ENCODE measurements around the gene CHST11.

The CHST11 gene

DNA sequence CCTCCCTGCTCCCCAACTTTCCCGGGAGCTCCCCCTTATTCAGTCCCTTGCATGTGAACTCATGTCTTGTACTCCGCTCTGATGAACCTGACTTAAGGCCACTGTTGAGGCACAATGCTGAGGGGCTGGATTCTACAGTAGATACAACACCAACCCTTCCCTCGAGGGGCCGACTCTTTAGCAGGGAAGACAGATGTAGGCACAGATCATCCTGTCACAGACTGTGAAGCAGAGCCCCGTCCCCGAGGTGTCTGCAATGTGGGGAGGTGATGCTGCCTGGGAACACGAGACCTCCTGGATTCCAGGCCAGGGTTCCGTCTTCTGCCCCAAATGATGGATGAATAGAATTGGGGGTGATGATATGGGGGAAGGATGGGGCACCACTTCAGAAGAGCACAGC, 175.1 kb downstream of the CHST11 start:
- Histone ChIP-seq H3K9ac (ENCODE audit: low read length) (no peak overlapping the region), H3K27me3 (ENCODE audit: low read length) (no peaks in the 10 kb centered on the region), H3K9me2 (replicated peaks; ENCODE audit: insufficient read depth, low read length) (no peaks in the 10 kb centered on the region), H3F3A (ENCODE audit: insufficient read depth) (no peaks in the 10 kb centered on the region), H3K9me3 (ENCODE audit: insufficient read depth, low read length) (no peaks in the 10 kb centered on the region), H3K4me2 (ENCODE audit: low read depth, low read length, poor library complexity, severe bottlenecking) (no peak overlapping the region), H4K20me1 (ENCODE audit: low read depth, low read length) (no peaks in the 10 kb centered on the region), H3K27ac (ENCODE audit: low read depth, low read length) (no peak overlapping the region), H2AFZ (ENCODE audit: low read depth, low read length, severe bottlenecking) (no peak overlapping the region), H3K36me3 (ENCODE audit: low read length) (no peaks in the 10 kb centered on the region), H3K79me2 (ENCODE audit: insufficient read depth, low read length) (no peaks in the 10 kb centered on the region), H3K4me3 (ENCODE audit: insufficient read depth, low read length, poor library complexity, severe bottlenecking) (no peak overlapping the region)
- TF ChIP-seq, protein P1, sequence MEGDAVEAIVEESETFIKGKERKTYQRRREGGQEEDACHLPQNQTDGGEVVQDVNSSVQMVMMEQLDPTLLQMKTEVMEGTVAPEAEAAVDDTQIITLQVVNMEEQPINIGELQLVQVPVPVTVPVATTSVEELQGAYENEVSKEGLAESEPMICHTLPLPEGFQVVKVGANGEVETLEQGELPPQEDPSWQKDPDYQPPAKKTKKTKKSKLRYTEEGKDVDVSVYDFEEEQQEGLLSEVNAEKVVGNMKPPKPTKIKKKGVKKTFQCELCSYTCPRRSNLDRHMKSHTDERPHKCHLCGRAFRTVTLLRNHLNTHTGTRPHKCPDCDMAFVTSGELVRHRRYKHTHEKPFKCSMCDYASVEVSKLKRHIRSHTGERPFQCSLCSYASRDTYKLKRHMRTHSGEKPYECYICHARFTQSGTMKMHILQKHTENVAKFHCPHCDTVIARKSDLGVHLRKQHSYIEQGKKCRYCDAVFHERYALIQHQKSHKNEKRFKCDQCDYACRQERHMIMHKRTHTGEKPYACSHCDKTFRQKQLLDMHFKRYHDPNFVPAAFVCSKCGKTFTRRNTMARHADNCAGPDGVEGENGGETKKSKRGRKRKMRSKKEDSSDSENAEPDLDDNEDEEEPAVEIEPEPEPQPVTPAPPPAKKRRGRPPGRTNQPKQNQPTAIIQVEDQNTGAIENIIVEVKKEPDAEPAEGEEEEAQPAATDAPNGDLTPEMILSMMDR (IDR thresholded peaks at IDR 0.05; ENCODE audit: insufficient read depth, low read length, poor library complexity, severe bottlenecking), result no peak
- no peak for TF ChIP-seq EZH2phosphoT487 (conservative IDR thresholded peaks at IDR 0.05; ENCODE audit: low read length)

DNA sequence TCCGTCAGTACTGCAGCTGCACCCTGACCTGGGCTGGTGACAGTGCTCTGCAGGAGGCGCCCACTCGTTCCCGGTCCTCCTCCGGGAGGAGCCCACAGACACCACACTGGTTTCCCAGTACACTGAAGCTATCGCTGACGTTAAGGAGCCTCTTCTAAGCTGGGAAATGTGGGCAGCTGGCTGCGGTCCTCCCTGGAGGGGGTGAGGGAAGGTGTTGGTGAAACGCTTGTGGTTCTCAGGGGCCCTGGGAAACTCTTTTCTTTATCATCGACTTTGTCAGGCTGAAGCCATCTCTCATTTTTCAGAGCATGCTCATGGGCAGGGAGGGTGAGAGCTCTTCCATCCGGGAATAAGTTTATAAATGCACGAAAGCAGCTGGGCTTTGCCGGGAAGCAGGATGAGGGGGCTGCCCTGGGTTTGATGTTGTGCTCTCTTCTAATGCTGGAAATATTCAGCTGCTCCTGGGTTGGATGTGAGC, 176.0 kb downstream of the CHST11 start:
- Histone ChIP-seq H3K27me3 (ENCODE audit: low read length) (no peaks in the 10 kb centered on the region), H3K27ac (ENCODE audit: low read depth, low read length) (no peak overlapping the region), H3K9ac (ENCODE audit: low read length) (no peak overlapping the region), H3K9me2 (replicated peaks; ENCODE audit: insufficient read depth, low read length) (no peaks in the 10 kb centered on the region), H3K4me2 (ENCODE audit: low read depth, low read length, poor library complexity, severe bottlenecking) (no peak overlapping the region), H3K36me3 (ENCODE audit: low read length) (no peaks in the 10 kb centered on the region), H4K20me1 (ENCODE audit: low read depth, low read length) (no peaks in the 10 kb centered on the region), H2AFZ (ENCODE audit: low read depth, low read length, severe bottlenecking) (no peak overlapping the region), H3K79me2 (ENCODE audit: insufficient read depth, low read length) (no peaks in the 10 kb centered on the region), H3K4me3 (ENCODE audit: insufficient read depth, low read length, poor library complexity, severe bottlenecking) (no peak overlapping the region), H3K9me3 (ENCODE audit: insufficient read depth, low read length) (no peaks in the 10 kb centered on the region), H3F3A (ENCODE audit: insufficient read depth) (no peaks in the 10 kb centered on the region)
- TF ChIP-seq EZH2phosphoT487 (conservative IDR thresholded peaks at IDR 0.05; ENCODE audit: low read length), result no peak
- TF ChIP-seq, protein P1 (IDR thresholded peaks at IDR 0.05; ENCODE audit: insufficient read depth, low read length, poor library complexity, severe bottlenecking), result no peak

DNA sequence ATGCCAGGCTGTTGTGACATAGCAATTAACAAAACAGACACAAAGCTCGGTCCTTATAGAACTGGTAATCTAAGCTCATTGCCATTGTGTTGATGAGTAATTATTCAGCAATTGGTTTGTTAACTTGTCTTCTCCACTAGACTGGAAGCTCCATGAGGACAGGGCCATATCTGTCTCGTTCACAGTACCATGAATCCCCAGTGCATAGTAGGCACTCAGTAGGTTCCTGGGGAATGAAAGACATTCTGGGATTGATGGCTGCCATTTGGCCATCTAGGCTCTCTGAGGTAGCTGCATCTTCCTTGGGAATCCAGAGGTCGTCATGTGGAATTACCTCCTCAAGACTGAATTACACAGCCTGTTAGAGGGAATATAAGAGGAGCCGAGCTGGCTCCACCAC, 177.3 kb downstream of the CHST11 start:
- no peak overlapping the region for H3K27ac ChIP-seq (ENCODE audit: low read depth, low read length)
- no peak overlapping the region for H3K9ac ChIP-seq (ENCODE audit: low read length)
- no peak overlapping the region for H2AFZ ChIP-seq (ENCODE audit: low read depth, low read length, severe bottlenecking)
- H3F3A ChIP-seq (ENCODE audit: insufficient read depth), result no peaks in the 10 kb centered on the region
- H4K20me1 ChIP-seq (ENCODE audit: low read depth, low read length), result no peaks in the 10 kb centered on the region
- no peaks in the 10 kb centered on the region for H3K9me2 ChIP-seq (replicated peaks; ENCODE audit: insufficient read depth, low read length)
- H3K27me3 ChIP-seq (ENCODE audit: low read length), result no peaks in the 10 kb centered on the region
- no peaks in the 10 kb centered on the region for H3K9me3 ChIP-seq (ENCODE audit: insufficient read depth, low read length)
- no peak overlapping the region for H3K4me3 ChIP-seq (ENCODE audit: insufficient read depth, low read length, poor library complexity, severe bottlenecking)
- TF ChIP-seq, protein P1 (IDR thresholded peaks at IDR 0.05; ENCODE audit: insufficient read depth, low read length, poor library complexity, severe bottlenecking), result no peak
- no peak for TF ChIP-seq EZH2phosphoT487 (conservative IDR thresholded peaks at IDR 0.05; ENCODE audit: low read length)
- H3K36me3 ChIP-seq (ENCODE audit: low read length), result no peaks in the 10 kb centered on the region
- no peaks in the 10 kb centered on the region for H3K79me2 ChIP-seq (ENCODE audit: insufficient read depth, low read length)
- no peak overlapping the region for H3K4me2 ChIP-seq (ENCODE audit: low read depth, low read length, poor library complexity, severe bottlenecking)
